HG02610 (cell line): Measurements from ENCODE around the gene ACTG2.
A peak's percentile ranks its signal among the peaks of the same experiment; 100 is the strongest.
"Not testable (repeated sequence)": the region's sequence is repeated elsewhere in the genome, so short reads cannot be mapped to it uniquely, and the experiment has no call there.

Source experiments
- ATAC-seq: cut with Tn5 transposase; IDR thresholded peaks from one replicate; pipeline ENCODE4 v1.9.1; 2021; ENCODE audit warnings: mild to moderate bottlenecking, moderate library complexity; ENCODE audit not compliant: unreplicated experiment

ACTG2 gene

DNA sequence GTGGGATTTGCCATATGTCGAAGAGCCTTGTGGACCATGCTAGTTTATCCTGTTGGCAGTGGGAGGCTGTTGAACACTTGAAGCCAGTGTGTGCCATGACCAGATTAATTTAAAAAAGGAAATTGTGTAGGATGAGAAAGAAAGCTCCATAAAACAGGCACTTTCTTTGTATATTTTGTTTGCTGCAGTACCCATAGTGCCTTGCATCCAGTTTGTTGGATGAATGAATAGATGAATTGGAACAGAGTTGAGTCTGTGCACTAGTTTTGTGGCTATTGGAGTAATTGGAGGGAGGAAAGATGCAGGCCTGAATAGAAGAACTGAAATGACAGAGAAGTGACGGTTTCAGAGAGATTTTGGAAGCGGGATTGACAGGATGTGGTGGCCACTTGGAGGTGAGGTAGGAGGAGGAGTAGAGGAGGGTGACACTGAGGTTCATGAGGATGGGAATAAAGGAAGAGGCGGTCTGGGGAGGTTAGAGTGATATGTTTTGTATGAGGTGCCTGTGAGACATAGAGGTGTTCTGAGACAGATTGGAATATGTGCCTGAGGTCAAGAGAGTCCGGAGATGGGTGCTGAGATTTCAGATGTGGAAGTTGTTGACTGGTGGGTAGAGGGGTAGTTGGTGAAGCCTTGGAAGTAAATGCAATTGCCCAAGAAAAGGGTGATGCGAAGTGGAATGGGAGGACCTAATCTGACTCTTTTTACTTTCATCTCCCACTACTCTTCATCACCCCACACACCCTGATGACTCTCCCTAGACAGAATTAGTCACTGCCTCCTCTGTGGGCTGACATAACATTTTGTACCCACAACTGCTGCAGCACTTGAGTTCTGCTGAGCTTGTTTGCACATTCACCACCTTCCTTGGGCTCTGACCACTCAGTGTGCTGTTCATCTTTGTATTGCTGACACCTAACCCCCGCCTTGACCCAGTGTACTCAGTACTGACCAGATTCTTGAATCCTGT is 39.0 kb downstream of the ACTG2 start:
- ATAC-seq, result no peak

DNA sequence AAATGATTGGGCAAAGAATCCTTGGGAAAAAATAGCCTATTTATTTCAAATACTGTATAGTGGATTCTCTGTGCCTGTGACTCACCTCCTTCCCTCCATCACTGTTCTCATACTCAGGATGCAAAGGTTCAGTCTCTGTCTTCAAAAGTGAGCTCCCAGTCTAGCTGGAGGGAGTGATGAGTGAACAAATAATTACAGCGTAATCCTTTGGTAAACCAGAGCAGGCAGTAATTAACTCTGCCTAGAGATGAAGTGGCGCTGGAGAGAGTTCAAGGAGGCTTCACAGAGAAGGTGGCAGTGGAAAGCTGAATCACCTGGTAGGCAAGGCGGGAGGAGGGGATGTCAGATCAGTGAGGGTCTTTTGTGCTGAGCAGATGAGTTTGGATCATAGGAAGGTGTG is 40.4 kb downstream of the ACTG2 start:
- no peak for ATAC-seq

GRCh38 chr2:73935641-73936040 is 42.8 kb downstream of the ACTG2 start:
- ATAC-seq, result no peak

GRCh38 chr2:73937103-73937885 is 44.5 kb downstream of the ACTG2 start:
- no peak for ATAC-seq

DNA sequence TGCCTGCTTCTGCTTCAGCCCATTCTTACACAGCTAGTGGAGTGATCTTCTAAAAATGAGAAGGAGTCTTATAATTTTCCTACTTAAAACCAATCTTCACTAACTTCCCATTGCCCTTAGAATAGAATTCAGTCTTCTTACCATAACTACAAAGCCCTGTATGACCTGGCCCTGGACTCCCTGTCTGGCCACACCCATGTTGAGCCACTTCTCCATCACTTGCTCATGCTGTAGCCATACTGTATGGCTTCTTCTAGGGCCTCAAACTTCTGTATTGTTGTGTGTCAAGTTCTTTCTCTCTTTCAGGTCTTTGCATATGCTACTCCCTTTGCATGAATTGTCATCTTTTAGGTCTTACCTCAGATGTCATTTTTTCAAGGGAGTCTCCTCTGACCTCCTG is 45.1 kb downstream of the ACTG2 start:
- ATAC-seq, result no peak

DNA sequence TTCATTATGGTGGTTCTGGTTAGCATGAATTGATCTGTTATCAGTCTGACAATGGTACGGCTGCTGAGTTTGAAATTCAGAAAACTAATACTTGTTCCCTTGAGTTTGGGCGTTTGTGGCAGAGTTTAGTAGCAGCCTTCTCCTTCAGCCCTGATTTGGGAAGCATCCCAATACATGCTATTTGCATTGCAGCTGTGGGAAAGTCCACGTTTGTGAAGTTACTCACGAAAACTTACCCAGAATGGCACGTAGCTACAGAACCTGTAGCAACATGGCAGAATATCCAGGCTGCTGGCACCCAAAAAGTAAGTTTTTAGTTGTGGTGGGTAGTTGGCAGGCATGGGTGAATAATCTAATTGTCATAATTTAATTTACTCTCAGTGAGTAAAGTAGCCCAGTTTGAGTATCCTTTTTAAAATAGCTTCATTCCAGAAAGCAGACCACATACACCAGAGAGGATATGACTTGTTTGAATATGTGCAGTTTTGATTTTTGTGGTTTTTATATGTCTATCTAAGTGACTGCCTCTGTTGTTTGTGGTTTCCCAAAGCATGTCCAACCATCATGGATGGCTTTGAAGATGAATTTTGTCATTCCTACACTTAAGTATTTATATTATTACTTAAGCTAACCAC is 46.0 kb downstream of the ACTG2 start:
- no peak for ATAC-seq

DNA sequence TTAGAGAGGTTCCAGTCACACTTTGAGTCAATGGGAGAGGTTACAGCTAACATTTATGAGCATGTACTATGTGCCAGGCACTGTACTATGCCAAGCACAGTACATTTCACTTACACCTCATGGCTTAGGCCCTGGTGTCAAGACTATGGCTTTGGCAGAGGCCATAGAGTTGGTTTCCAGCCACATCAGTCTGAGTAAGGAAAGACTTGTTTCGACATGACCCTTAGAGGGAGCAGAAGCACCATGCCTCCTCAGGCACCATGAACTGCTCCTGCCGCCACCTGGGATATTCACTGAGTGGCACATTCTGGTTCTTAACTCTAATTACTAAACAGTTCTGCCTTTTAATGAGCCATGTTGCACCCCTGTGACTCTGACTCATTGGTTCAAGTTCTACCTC is 46.6 kb downstream of the ACTG2 start:
- no peak for ATAC-seq

GRCh38 chr2:73940066-73940465 is 47.3 kb downstream of the ACTG2 start:
- ATAC-seq, result not testable (repeated sequence)

- ATAC-seq, result no peak
Measured at GRCh38 chr2:73942664-73943063, 49.9 kb downstream of the ACTG2 start.

GRCh38 chr2:73944714-73945113 is 51.9 kb downstream of the ACTG2 start:
- ATAC-seq, result peak; percentile 74

- no peak for ATAC-seq
Measured at GRCh38 chr2:73946215-73946614, 53.4 kb downstream of the ACTG2 start.

- no peak for ATAC-seq
Measured at GRCh38 chr2:73946666-73947065, 53.9 kb downstream of the ACTG2 start.

DNA sequence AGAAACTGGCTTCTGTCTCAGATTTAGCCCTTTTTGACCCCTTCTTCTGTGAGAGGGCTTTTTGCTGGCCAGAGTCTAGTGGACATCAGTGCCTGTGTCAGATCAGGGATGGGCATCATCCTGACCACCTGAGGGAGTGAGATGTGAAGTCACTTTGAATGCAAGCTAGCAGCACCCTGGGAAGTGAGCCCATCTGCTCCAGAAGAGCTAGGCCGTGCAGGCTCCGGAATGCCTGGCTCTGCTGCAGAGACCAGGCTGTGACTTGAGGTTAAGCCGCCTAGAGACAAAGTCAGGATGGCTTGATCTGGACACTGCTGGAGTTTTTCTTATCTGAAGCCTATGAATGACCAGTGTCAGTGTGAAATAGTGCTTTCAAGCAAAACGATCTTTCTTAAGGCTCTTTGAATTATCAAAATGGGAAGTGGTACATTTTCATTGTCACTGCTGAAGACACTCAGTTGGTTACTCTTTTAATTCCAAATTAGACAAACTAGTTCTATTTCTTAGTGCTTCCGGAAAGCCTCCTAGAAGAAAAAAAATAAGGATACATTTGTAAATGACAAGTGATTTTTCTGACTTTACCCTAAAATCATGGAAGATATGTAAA is 54.7 kb downstream of the ACTG2 start:
- no peak for ATAC-seq

GRCh38 chr2:73949802-73950201 is 57.0 kb downstream of the ACTG2 start:
- no peak for ATAC-seq

DNA sequence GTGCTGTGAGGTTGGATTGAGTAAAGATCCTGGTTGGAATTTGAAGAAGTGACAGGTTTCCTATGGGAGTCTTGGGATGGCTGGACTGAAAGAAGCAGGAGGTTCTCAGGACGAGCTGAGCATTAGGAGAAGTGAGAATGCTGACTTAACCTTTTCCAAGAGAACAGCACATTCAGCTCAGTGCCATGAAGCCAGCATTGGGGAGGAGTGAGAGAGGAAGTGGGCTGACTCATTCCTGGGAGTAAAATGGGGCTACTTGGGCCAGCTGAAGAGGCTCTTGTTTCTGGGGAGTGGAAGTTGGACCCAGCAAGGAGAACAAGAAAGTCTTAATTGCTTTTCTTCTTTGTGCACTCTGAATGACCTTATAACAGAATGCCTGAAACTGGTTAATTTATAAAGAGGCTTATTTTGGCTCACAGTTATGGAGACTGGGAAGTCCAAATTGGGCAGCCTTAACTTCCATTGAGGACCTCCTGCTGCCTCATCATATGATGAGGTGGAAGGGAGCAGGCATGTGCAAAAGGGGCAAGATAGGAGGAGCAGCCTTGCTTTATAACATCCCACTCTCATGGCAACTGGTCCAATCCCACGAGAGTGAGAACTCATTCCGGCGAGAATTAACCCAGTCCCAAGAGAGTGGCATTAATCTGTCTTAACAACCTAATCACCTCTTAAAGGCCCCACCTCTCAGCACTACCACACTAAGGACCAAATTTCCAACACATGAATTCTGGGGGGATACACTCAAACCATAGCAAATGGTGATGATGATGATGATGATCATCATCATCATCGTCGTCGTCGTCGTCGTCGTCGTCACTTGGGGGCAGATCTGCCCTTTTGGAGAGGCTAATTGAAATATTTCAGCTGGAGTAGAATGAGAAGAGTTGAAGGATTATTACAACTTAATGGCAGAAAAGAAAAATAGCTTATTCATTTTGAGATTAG is 60.0 kb downstream of the ACTG2 start:
- no peak for ATAC-seq

DNA sequence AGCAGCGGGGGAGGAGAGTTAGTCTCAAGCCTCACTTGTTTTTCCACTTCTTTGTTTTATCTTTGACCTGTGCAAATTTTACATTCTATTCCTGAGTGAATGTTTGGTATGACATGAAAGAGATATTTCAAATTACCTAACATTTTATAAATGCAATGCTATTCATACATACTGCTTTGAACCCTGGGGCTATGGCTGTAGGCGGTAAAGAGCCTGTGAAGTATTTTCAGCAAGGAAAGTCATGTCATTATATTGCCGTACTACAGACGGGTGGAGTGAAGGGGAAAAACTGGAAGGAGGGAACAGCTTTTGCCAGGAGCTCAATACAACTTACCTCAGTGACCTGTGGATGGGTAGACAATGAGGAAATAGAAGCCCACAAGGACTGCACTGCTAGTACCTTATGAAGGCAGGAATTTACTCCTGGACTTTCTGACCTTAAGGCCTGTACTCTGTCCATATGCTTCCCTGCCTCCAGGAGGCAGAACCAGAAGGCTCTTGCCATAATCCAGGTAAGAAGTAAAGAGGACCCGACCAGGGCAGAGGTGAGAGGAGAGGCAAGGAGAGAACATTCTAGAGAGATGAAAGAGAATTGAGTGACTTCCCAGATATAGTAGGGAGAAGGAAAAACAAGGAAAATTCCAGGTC is 63.5 kb downstream of the ACTG2 start:
- no peak for ATAC-seq

- no peak for ATAC-seq
Measured at GRCh38 chr2:73961274-73961673, 68.5 kb downstream of the ACTG2 start.

GRCh38 chr2:73961823-73962615 is 69.2 kb downstream of the ACTG2 start:
- no peak for ATAC-seq

GRCh38 chr2:73962798-73963197 is 70.0 kb downstream of the ACTG2 start:
- no peak for ATAC-seq
